HEK293 (cell line): Measurements from ENCODE around the gene CLTCL1.

ENCODE experiments used
- CTCF ChIA-PET: fragments of 350-600 bp; formaldehyde crosslinking; extraction: SDS; loops from one replicate; lab custom pipeline; 2021; ENCODE audit warnings: antibody characterized with exemption; lab: Yijun Ruan, JAX
- POLR2A ChIA-PET: fragments of 300-600 bp; formaldehyde crosslinking; extraction: SDS; loops from one replicate; lab custom pipeline; 2020; ENCODE audit warnings: antibody characterized with exemption, inconsistent platforms; lab: Yijun Ruan, JAX
- H3K27ac ChIP-seq: fragments of 200-500 bp; sonication (Bioruptor generic); 2 replicates; pipeline ENCODE4 v1.5.1; 2014; ENCODE audit warnings: low read depth, low read length, control low read depth, inconsistent platforms; ENCODE audit errors: extremely low read depth
- H3K36me3 ChIP-seq, 2 experiments: fragments of 200-500 bp in 1 of 2; sonication (Bioruptor generic) in 1 of 2; 1 replicate in 1 of 2; 2 replicates in 1 of 2; pipeline ENCODE4 v1.5.1; 2014 to 2017; ENCODE audit warnings: inconsistent platforms in 2 of 2, low read length in 2 of 2; ENCODE audit not compliant: control insufficient read depth in 2 of 2, insufficient read depth in 1 of 2
- H3K4me1 ChIP-seq: fragments of 200-500 bp; sonication (Bioruptor generic); 2 replicates; pipeline ENCODE4 v1.5.1; 2014; ENCODE audit warnings: mild to moderate bottlenecking, low read length, inconsistent platforms; ENCODE audit not compliant: control insufficient read depth, insufficient read depth
- H3K4me3 ChIP-seq: 2 replicates; pipeline ENCODE4 v1.5.1; 2011; ENCODE audit warnings: low read depth, mild to moderate bottlenecking, control low read depth, low read length, moderate library complexity
- H3K9me3 ChIP-seq: fragments of 200-500 bp; sonication (Bioruptor generic); 2 replicates; pipeline ENCODE4 v1.5.1; 2014; ENCODE audit warnings: low read depth, low read length, inconsistent platforms; ENCODE audit not compliant: control insufficient read depth, insufficient read depth
- BCL11B ChIP-seq: fragments of 450-650 bp; formaldehyde crosslinking; IDR thresholded peaks from 2 replicates; pipeline ENCODE4 v1.5.1; 2016; ENCODE audit warnings: low read depth, missing biosample characterization, missing genetic modification characterization
- GLI4 ChIP-seq: fragments of 450-650 bp; formaldehyde crosslinking; IDR thresholded peaks from 2 replicates; pipeline ENCODE4 v1.5.1; 2016; ENCODE audit warnings: missing biosample characterization, missing genetic modification characterization
- GLIS1 ChIP-seq: fragments of 450-650 bp; formaldehyde crosslinking; IDR thresholded peaks from 2 replicates; pipeline ENCODE4 v1.5.1; 2016; ENCODE audit warnings: missing biosample characterization, missing genetic modification characterization
- OVOL3 ChIP-seq: fragments of 450-650 bp; formaldehyde crosslinking; IDR thresholded peaks from 2 replicates; pipeline ENCODE4 v1.5.1; 2016; ENCODE audit warnings: missing biosample characterization, missing genetic modification characterization
- SCRT2 ChIP-seq: fragments of 450-650 bp; formaldehyde crosslinking; IDR thresholded peaks from 2 replicates; pipeline ENCODE4 v1.5.1; 2016; ENCODE audit warnings: missing biosample characterization, missing genetic modification characterization
- SP2 ChIP-seq: fragments of 450-650 bp; formaldehyde crosslinking; IDR thresholded peaks from 2 replicates; pipeline ENCODE4 v1.5.1; 2016; ENCODE audit warnings: missing biosample characterization, missing genetic modification characterization
- SP7 ChIP-seq: fragments of 450-650 bp; formaldehyde crosslinking; IDR thresholded peaks from 2 replicates; pipeline ENCODE4 v1.5.1; 2016; ENCODE audit warnings: missing biosample characterization, missing genetic modification characterization
- WT1 ChIP-seq: fragments of 450-650 bp; formaldehyde crosslinking; IDR thresholded peaks from 2 replicates; pipeline ENCODE4 v1.5.1; 2016; ENCODE audit warnings: missing biosample characterization, missing genetic modification characterization
- ZFHX2 ChIP-seq: fragments of 450-650 bp; formaldehyde crosslinking; conservative IDR thresholded peaks from 2 replicates; pipeline ENCODE4 v1.5.1; 2016; ENCODE audit warnings: missing biosample characterization, missing genetic modification characterization
- ZIC2 ChIP-seq: fragments of 450-650 bp; formaldehyde crosslinking; IDR thresholded peaks from 2 replicates; pipeline ENCODE4 v1.5.1; 2016; ENCODE audit warnings: missing biosample characterization, missing genetic modification characterization
- ZNF202 ChIP-seq: fragments of 450-650 bp; formaldehyde crosslinking; IDR thresholded peaks from 2 replicates; pipeline ENCODE4 v1.5.1; 2016; ENCODE audit warnings: missing biosample characterization, missing genetic modification characterization, borderline replicate concordance
- ZNF423 ChIP-seq: fragments of 450-650 bp; formaldehyde crosslinking; IDR thresholded peaks from 2 replicates; pipeline ENCODE4 v1.5.1; 2016; ENCODE audit warnings: missing biosample characterization, missing genetic modification characterization
- ZNF426 ChIP-seq: fragments of 450-650 bp; formaldehyde crosslinking; IDR thresholded peaks from 2 replicates; pipeline ENCODE4 v1.5.1; 2017; ENCODE audit warnings: missing biosample characterization, missing genetic modification characterization, mild to moderate bottlenecking, inconsistent platforms, moderate library complexity
- ZNF473 ChIP-seq: fragments of 450-650 bp; formaldehyde crosslinking; IDR thresholded peaks from 2 replicates; pipeline ENCODE4 v1.5.1; 2017; ENCODE audit warnings: missing biosample characterization, missing genetic modification characterization
- ZNF555 ChIP-seq: fragments of 450-650 bp; formaldehyde crosslinking; conservative IDR thresholded peaks from 2 replicates; pipeline ENCODE4 v1.5.1; 2017; ENCODE audit warnings: missing biosample characterization, mild to moderate bottlenecking, missing genetic modification characterization, inconsistent platforms
- ZNF585B ChIP-seq: fragments of 450-650 bp; formaldehyde crosslinking; IDR thresholded peaks from 2 replicates; pipeline ENCODE4 v1.5.1; 2016; ENCODE audit warnings: missing biosample characterization, missing genetic modification characterization
- ZNF596 ChIP-seq: fragments of 450-650 bp; IDR thresholded peaks from 2 replicates; pipeline ENCODE4 v1.5.0; 2018; ENCODE audit warnings: missing biosample characterization, mild to moderate bottlenecking, missing genetic modification characterization, moderate library complexity
- ZNF629 ChIP-seq: fragments of 450-650 bp; formaldehyde crosslinking; IDR thresholded peaks from 2 replicates; pipeline ENCODE4 v1.5.1; 2017; ENCODE audit warnings: missing biosample characterization, missing genetic modification characterization
- ZNF830 ChIP-seq: fragments of 450-650 bp; IDR thresholded peaks from 2 replicates; pipeline ENCODE4 v1.5.0; 2018; ENCODE audit warnings: missing biosample characterization, missing genetic modification characterization, low read depth, mild to moderate bottlenecking, moderate library complexity
- TF ChIP-seq, protein P1 (sequence below): fragments of 450-650 bp; formaldehyde crosslinking; IDR thresholded peaks from 2 replicates; pipeline ENCODE4 v1.5.1; 2017; ENCODE audit warnings: missing biosample characterization, missing genetic modification characterization
- TF ChIP-seq, protein P2 (sequence below): fragments of 450-650 bp; formaldehyde crosslinking; IDR thresholded peaks from 2 replicates; pipeline ENCODE4 v1.5.1; 2017; ENCODE audit warnings: missing biosample characterization, missing genetic modification characterization
- TF ChIP-seq, protein P3 (sequence below): fragments of 450-650 bp; formaldehyde crosslinking; IDR thresholded peaks from 2 replicates; pipeline ENCODE4 v1.5.1; 2016; ENCODE audit warnings: missing biosample characterization, missing genetic modification characterization
- TF ChIP-seq, protein P4 (sequence below): fragments of 450-650 bp; formaldehyde crosslinking; IDR thresholded peaks from 2 replicates; pipeline ENCODE4 v1.5.1; 2016; ENCODE audit warnings: missing biosample characterization, missing genetic modification characterization
- TF ChIP-seq, protein P5 (sequence below): fragments of 450-650 bp; formaldehyde crosslinking; IDR thresholded peaks from 2 replicates; pipeline ENCODE4 v1.5.1; 2016; ENCODE audit warnings: missing biosample characterization, missing genetic modification characterization
- TF ChIP-seq, protein P6 (sequence below): fragments of 450-650 bp; formaldehyde crosslinking; IDR thresholded peaks from 2 replicates; pipeline ENCODE4 v1.5.1; 2016; ENCODE audit warnings: missing biosample characterization, missing genetic modification characterization

CLTCL1 gene

DNA sequence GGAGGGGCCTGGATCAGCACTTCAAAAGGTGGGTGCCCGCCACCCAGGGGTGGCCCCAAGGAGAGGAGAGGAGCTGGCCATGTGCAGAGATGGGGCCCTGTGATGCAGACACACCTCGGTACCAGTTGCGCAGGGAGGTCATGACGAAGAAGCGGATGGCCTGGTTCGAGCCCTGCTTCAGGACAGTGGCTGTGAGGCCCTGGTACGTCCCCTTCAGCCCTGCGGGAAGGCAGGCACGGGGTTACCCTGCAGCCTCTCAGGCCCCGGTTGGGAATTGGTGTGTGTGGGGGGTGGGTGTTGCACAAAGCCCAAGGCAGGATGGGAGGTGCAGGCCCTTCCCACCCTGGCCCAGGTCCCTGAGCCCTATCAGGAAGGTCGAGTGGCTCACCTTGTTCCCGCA, 114.8 kb downstream of the CLTCL1 start (continued):
- TF ChIP-seq, protein P1, sequence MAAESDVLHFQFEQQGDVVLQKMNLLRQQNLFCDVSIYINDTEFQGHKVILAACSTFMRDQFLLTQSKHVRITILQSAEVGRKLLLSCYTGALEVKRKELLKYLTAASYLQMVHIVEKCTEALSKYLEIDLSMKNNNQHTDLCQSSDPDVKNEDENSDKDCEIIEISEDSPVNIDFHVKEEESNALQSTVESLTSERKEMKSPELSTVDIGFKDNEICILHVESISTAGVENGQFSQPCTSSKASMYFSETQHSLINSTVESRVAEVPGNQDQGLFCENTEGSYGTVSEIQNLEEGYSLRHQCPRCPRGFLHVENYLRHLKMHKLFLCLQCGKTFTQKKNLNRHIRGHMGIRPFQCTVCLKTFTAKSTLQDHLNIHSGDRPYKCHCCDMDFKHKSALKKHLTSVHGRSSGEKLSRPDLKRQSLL (tag by site-specific recombination) = no peak
- TF ChIP-seq ZIC2 (tag by site-specific recombination) (no peak), ZNF202 (no peak), ZNF585B (tag by site-specific recombination) (no peak), ZNF473 (tag by site-specific recombination) (no peak), WT1 (peak; percentile 37; the same call in 1 of the 2 replicates), GLIS1 (tag by site-specific recombination) (peak; percentile 54; the same call in 1 of the 2 replicates), ZNF423 (tag by site-specific recombination) (peak; percentile 87), BCL11B (tag by site-specific recombination) (peak; percentile 72; the same call in 1 of the 2 replicates), SCRT2 (tag by site-specific recombination) (peak; percentile 52), GLI4 (tag by site-specific recombination) (no peak), ZNF596 (tag by site-specific recombination) (no peak), SP2 (tag by site-specific recombination) (peak; percentile 54), ZNF555 (tag by site-specific recombination) (no peak), OVOL3 (tag by site-specific recombination) (no peak)
- TF ChIP-seq, protein P2, sequence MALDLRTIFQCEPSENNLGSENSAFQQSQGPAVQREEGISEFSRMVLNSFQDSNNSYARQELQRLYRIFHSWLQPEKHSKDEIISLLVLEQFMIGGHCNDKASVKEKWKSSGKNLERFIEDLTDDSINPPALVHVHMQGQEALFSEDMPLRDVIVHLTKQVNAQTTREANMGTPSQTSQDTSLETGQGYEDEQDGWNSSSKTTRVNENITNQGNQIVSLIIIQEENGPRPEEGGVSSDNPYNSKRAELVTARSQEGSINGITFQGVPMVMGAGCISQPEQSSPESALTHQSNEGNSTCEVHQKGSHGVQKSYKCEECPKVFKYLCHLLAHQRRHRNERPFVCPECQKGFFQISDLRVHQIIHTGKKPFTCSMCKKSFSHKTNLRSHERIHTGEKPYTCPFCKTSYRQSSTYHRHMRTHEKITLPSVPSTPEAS (tag by site-specific recombination) = no peak
- TF ChIP-seq, protein P3, sequence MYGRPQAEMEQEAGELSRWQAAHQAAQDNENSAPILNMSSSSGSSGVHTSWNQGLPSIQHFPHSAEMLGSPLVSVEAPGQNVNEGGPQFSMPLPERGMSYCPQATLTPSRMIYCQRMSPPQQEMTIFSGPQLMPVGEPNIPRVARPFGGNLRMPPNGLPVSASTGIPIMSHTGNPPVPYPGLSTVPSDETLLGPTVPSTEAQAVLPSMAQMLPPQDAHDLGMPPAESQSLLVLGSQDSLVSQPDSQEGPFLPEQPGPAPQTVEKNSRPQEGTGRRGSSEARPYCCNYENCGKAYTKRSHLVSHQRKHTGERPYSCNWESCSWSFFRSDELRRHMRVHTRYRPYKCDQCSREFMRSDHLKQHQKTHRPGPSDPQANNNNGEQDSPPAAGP (tag by site-specific recombination) = peak; percentile 35; the same call in 1 of the 2 replicates
- TF ChIP-seq, protein P4, sequence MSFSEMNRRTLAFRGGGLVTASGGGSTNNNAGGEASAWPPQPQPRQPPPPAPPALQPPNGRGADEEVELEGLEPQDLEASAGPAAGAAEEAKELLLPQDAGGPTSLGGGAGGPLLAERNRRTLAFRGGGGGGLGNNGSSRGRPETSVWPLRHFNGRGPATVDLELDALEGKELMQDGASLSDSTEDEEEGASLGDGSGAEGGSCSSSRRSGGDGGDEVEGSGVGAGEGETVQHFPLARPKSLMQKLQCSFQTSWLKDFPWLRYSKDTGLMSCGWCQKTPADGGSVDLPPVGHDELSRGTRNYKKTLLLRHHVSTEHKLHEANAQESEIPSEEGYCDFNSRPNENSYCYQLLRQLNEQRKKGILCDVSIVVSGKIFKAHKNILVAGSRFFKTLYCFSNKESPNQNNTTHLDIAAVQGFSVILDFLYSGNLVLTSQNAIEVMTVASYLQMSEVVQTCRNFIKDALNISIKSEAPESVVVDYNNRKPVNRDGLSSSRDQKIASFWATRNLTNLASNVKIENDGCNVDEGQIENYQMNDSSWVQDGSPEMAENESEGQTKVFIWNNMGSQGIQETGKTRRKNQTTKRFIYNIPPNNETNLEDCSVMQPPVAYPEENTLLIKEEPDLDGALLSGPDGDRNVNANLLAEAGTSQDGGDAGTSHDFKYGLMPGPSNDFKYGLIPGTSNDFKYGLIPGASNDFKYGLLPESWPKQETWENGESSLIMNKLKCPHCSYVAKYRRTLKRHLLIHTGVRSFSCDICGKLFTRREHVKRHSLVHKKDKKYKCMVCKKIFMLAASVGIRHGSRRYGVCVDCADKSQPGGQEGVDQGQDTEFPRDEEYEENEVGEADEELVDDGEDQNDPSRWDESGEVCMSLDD (tag by site-specific recombination) = no peak
- TF ChIP-seq, protein P5, sequence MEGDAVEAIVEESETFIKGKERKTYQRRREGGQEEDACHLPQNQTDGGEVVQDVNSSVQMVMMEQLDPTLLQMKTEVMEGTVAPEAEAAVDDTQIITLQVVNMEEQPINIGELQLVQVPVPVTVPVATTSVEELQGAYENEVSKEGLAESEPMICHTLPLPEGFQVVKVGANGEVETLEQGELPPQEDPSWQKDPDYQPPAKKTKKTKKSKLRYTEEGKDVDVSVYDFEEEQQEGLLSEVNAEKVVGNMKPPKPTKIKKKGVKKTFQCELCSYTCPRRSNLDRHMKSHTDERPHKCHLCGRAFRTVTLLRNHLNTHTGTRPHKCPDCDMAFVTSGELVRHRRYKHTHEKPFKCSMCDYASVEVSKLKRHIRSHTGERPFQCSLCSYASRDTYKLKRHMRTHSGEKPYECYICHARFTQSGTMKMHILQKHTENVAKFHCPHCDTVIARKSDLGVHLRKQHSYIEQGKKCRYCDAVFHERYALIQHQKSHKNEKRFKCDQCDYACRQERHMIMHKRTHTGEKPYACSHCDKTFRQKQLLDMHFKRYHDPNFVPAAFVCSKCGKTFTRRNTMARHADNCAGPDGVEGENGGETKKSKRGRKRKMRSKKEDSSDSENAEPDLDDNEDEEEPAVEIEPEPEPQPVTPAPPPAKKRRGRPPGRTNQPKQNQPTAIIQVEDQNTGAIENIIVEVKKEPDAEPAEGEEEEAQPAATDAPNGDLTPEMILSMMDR (tag by site-specific recombination) = no peak

DNA sequence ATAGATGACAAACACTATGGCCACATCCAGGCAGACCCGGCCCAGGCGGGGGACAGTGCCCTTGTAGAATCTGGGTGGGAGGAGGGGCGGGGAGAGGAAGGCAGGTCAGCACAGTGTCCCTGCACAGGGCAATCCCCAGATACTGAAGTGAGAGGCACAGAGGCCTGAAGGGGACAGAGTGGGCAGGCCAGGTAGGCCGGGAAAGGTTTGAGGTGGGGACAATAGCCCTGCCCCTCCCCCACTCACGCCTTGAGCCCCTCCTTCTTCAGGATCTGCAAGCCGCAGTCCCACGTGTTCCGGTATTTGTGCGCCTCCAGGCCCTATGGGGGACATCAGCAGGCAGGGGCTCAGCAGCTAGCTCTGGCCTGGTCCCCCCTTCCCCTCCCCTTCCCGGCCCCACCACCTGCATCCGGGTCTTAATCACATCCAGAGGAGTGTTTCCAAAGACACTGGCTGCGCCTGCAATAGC, 115.3 kb downstream of the CLTCL1 start:
- POLR2A ChIA-PET = interaction anchor here (0.9 to 1.1 kb wide), 2 partner anchors 58 to 60 kb away, joined by 3 read pairs; no protein-coding TSS in a partner anchor
- H3K9me3 ChIP-seq = no peaks in the 10 kb centered on the region
- peaks cover 0 to 46% of the 10 kb centered on the region in 2 experiments; a peak in 1 of 3 replicates for H3K36me3 ChIP-seq
- peak overlapping the region; percentile 19; the same call in 1 of the 2 replicates for H3K27ac ChIP-seq
- CTCF ChIA-PET = interaction anchor here (1.0 to 1.4 kb wide), 2 partner anchors 31 to 453 kb away, joined by 4 to 6 read pairs; partner anchors contain the start of gene ESS2
- H3K4me3 ChIP-seq = no peak overlapping the region
- H3K4me1 ChIP-seq = no peaks in the 10 kb centered on the region; the same call in 1 of the 2 replicates
- TF ChIP-seq, protein P4 (tag by site-specific recombination) = no peak
- peak; percentile 59 for TF ChIP-seq ZFHX2 (tag by site-specific recombination)
- no peak for TF ChIP-seq ZNF830 (tag by site-specific recombination)
- no peak for TF ChIP-seq ZNF629 (tag by site-specific recombination)
- 0 out of 2 replicates have a peak, but pooled peaks have one; percentile 11 for TF ChIP-seq SP7 (tag by site-specific recombination)
- no peak for TF ChIP-seq GLI4 (tag by site-specific recombination)
- TF ChIP-seq, protein P6, sequence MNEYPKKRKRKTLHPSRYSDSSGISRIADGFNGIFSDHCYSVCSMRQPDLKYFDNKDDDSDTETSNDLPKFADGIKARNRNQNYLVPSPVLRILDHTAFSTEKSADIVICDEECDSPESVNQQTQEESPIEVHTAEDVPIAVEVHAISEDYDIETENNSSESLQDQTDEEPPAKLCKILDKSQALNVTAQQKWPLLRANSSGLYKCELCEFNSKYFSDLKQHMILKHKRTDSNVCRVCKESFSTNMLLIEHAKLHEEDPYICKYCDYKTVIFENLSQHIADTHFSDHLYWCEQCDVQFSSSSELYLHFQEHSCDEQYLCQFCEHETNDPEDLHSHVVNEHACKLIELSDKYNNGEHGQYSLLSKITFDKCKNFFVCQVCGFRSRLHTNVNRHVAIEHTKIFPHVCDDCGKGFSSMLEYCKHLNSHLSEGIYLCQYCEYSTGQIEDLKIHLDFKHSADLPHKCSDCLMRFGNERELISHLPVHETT (tag by site-specific recombination) = no peak
- no peak for TF ChIP-seq ZNF426 (tag by site-specific recombination)
